ENCODE results near the gene IMPA2. TPM values are rescaled to one million over a fixed set of nuclear protein-coding genes. Genes with fewer than 3 reads are reported as not detected.
"Not testable (repeated sequence)": the region's sequence is repeated elsewhere in the genome, so short reads cannot be mapped to it uniquely, and the experiment has no call there.

IMPA2 gene
- total RNA-seq, 1 donor from 2014 or later, result 56.3 TPM

- Mint-ChIP-seq H3K9me3 (no peaks in the 10 kb centered on the region), H3K27ac (no peak overlapping the region), H3K27me3 (no peaks in the 10 kb centered on the region), H3K4me3 (no peak overlapping the region), H3K4me1 (ENCODE audit: unreplicated experiment) (no peaks in the 10 kb centered on the region), H3K36me3 (no peaks in the 10 kb centered on the region)
- TF ChIP-seq, protein P1, sequence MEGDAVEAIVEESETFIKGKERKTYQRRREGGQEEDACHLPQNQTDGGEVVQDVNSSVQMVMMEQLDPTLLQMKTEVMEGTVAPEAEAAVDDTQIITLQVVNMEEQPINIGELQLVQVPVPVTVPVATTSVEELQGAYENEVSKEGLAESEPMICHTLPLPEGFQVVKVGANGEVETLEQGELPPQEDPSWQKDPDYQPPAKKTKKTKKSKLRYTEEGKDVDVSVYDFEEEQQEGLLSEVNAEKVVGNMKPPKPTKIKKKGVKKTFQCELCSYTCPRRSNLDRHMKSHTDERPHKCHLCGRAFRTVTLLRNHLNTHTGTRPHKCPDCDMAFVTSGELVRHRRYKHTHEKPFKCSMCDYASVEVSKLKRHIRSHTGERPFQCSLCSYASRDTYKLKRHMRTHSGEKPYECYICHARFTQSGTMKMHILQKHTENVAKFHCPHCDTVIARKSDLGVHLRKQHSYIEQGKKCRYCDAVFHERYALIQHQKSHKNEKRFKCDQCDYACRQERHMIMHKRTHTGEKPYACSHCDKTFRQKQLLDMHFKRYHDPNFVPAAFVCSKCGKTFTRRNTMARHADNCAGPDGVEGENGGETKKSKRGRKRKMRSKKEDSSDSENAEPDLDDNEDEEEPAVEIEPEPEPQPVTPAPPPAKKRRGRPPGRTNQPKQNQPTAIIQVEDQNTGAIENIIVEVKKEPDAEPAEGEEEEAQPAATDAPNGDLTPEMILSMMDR (conservative IDR thresholded peaks at IDR 0.05), result no peak
- no peak for DNase-seq (ENCODE audit: extremely low spot score, unreplicated experiment)
Measured at GRCh38 chr18:11969904-11970835, 11.1 kb upstream of the IMPA2 start.

DNA sequence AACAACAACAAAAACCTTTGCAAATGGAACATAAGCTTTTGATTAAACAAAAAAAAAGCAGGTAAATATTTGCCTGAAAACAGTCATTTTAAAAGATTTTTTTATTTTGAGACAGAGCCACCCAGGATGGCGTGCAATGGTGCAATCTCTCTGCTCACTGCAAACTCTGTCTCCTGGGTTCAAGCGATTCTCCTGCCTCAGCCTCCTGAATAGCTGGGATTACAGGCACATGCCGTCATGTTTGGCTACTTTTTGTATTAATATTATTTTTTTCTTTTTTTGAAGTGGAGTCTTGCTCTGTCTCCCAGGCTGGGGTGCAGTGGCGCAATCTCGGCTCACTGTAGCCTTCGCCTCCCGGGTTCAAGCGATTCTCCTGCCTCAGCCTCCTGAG lies 10.5 kb upstream of the IMPA2 start:
- DNase-seq (ENCODE audit: extremely low spot score, unreplicated experiment); H3K4me3 Mint-ChIP-seq; H3K27me3 Mint-ChIP-seq; H3K27ac Mint-ChIP-seq; H3K36me3 Mint-ChIP-seq; H3K9me3 Mint-ChIP-seq; H3K4me1 Mint-ChIP-seq (ENCODE audit: unreplicated experiment): not testable (repeated sequence)

DNA sequence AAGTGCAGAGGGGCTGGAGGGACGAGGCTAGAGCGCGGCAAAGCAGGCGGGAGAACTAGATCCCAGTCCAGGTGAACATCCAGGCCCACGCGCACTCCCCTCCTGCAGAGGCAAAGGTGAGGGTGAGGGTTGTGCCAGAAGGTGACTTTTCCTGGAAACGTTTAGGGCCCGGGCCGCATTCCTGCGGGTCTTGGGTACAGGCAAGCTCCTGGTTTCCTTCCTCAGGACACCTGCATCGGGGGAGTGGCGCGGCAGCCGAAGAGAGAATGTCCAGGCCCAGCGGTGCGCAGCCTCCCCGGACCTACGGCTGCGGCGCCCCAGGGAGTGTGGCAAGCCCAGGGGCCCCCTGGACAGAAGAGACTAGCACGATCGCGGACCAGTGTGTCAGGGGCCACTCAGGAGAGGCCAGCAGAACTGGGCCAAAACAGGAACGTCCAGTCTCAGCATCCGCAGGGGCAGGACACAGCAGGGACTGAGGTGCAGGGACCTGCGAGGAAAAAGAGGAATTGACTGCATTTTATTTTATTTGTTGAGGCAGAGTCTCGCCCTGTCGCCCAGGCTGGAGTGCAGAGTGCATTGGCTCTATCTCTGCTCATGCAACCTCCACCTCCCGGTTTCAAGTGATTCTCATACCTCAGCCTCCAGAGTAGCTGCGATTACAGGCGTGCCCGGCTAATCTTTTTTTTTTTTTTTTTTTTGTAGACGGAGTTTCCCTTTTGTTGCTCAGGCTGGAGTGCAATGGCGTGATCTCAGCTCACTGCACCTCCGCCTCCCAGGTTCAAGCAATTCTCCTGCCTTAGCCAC lies 8.7 kb upstream of the IMPA2 start:
- no peaks in the 10 kb centered on the region for H3K4me1 Mint-ChIP-seq (ENCODE audit: unreplicated experiment)
- DNase-seq (ENCODE audit: extremely low spot score, unreplicated experiment), result no peak
- H3K9me3 Mint-ChIP-seq, result no peaks in the 10 kb centered on the region
- TF ChIP-seq, protein P1 (conservative IDR thresholded peaks at IDR 0.05), result no peak
- H3K27me3 Mint-ChIP-seq, result no peaks in the 10 kb centered on the region
- no peak overlapping the region for H3K4me3 Mint-ChIP-seq
- H3K36me3 Mint-ChIP-seq, result no peaks in the 10 kb centered on the region
- no peak overlapping the region for H3K27ac Mint-ChIP-seq

DNA sequence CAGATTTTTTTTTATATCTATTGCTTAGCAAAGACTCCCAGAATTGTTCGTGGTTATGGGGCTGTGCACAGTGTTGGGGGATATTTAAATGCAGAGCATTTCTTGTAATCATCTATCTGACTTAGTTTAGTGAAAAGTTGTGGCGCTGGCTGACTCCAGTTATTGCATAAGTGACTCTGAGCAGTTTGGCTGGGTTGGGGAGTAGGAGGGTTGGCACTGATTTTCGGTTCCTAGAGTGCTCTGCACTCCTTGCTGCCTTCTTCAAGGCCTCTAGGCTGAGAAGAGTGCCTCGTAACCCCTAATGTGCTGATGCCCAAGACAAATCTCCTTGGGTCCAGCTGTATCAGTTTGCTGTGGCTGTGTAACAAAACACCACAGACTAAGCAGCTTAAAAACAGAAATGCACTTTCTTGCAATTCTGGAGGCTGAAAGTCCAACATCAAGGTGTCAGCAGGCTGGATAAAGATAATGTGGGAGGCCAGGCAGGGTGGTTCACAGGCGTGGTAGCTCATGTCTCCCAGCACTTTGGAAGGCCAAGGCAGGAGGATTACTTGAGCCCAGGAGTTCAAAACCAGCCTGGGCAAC lies 6.5 kb upstream of the IMPA2 start:
- Mint-ChIP-seq H3K4me1 (ENCODE audit: unreplicated experiment) (peaks cover 6% of the 10 kb centered on the region), H3K27me3 (no peaks in the 10 kb centered on the region), H3K9me3 (no peaks in the 10 kb centered on the region), H3K36me3 (no peaks in the 10 kb centered on the region), H3K27ac (no peak overlapping the region), H3K4me3 (no peak overlapping the region)
- TF ChIP-seq, protein P1 (conservative IDR thresholded peaks at IDR 0.05), result no peak
- DNase-seq (ENCODE audit: extremely low spot score, unreplicated experiment), result no peak

DNA sequence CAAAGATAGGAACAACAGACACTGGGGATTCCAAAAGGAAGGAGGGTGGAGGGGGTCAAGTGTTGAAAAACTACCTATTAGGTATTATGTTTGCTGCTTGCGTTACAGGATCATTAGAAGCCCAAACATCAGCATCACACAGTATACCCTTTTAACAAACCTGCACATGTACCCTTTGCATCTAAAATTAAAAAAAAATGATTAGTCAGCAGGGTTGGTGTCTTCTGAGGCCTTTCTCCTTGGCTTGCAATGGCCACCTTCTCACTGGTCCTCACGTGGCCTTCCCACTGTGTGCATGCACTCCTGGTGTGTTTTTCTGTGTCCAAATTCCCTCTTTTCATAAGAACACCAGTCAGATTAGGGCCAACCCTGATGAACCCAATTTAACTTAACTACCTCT lies 5.6 kb upstream of the IMPA2 start:
- H3K27me3 Mint-ChIP-seq, result no peaks in the 10 kb centered on the region
- H3K36me3 Mint-ChIP-seq, result no peaks in the 10 kb centered on the region
- TF ChIP-seq, protein P1 (conservative IDR thresholded peaks at IDR 0.05), result no peak
- H3K9me3 Mint-ChIP-seq, result no peaks in the 10 kb centered on the region
- no peak overlapping the region for H3K4me3 Mint-ChIP-seq
- peaks cover 13% of the 10 kb centered on the region for H3K4me1 Mint-ChIP-seq (ENCODE audit: unreplicated experiment)
- no peak for DNase-seq (ENCODE audit: extremely low spot score, unreplicated experiment)
- no peak overlapping the region for H3K27ac Mint-ChIP-seq

Data from type B pancreatic cell (in vitro differentiated cells).